HG02943 (cell line): Measurements from ENCODE around the gene OR4F3.
"Not testable (repeated sequence)": the region's sequence is repeated elsewhere in the genome, so short reads cannot be mapped to it uniquely, and the experiment has no call there.

Experiments
- ATAC-seq: cut with Tn5 transposase; IDR thresholded peaks from one replicate; pipeline ENCODE4 v1.9.1; 2021; ENCODE audit warnings: mild to moderate bottlenecking, low read depth, moderate library complexity; ENCODE audit not compliant: unreplicated experiment

The OR4F3 gene

GRCh38 chr5:181366968-181367367, at the start of gene OR4F3:
TSS of gene OR4F3 (plus strand) at chr5:181367268.
- ATAC-seq = not testable (repeated sequence)
